Activated CD8-positive, alpha-beta T cell treated with anti-CD3 and anti-CD28 coated beads, Interleukin-2, amount 10 ng/mL, durations not matched to agents 7 days and 5 days (primary cell): ENCODE results near the gene ATRNL1. TPM values are rescaled to one million over a fixed set of nuclear protein-coding genes. Genes with fewer than 3 reads are reported as not detected.
"Not testable (repeated sequence)": the region's sequence is repeated elsewhere in the genome, so short reads cannot be mapped to it uniquely, and the experiment has no call there.

Source experiments
- ATAC-seq: fragments of 150-1000 bp; cut with Tn5 transposase; one replicate; pipeline ENCODE4 v1.10.0; 2021; ENCODE audit warnings: moderate library complexity
- CTCF ChIA-PET: fragments of 350-600 bp; sonication (Branson Sonifier 250); formaldehyde crosslinking; loops from one replicate; lab custom pipeline; 2021; ENCODE audit warnings: antibody characterized with exemption; lab: Charles Lee
- POLR2A ChIA-PET: fragments of 350-600 bp; sonication (Branson Sonifier 250); formaldehyde crosslinking; loops from one replicate; lab custom pipeline; 2021; ENCODE audit warnings: antibody characterized with exemption; lab: Charles Lee
- DNase-seq: peaks from one replicate; pipeline ENCODE4 v3.0.0-alpha.2; 2020
- H3K27ac Mint-ChIP-seq: one replicate; pipeline ENCODE4 v1.8.0; 2021; ENCODE audit warnings: mild to moderate bottlenecking, mixed read lengths
- H3K27me3 Mint-ChIP-seq: one replicate; pipeline ENCODE4 v1.8.0; 2021; ENCODE audit warnings: low read depth, mixed read lengths
- H3K36me3 Mint-ChIP-seq: one replicate; pipeline ENCODE4 v1.8.0; 2021; ENCODE audit warnings: low read depth, mixed read lengths
- H3K4me1 Mint-ChIP-seq: one replicate; pipeline ENCODE4 v1.8.0; 2021; ENCODE audit warnings: low read depth, mixed read lengths
- H3K4me3 Mint-ChIP-seq: one replicate; pipeline ENCODE4 v1.8.0; 2021; ENCODE audit warnings: mild to moderate bottlenecking, mixed read lengths
- H3K9me3 Mint-ChIP-seq: one replicate; pipeline ENCODE4 v1.8.0; 2022; ENCODE audit warnings: mixed read lengths; ENCODE audit not compliant: insufficient read depth
- total RNA-seq, 2 experiments: library from RNA; stranded (reverse); gene quantifications; one replicate each; pipeline ENCODE4 v1.2.3, GENCODE V29; 2021

Gene ATRNL1
- total RNA-seq, 2 experiments from 2014 or later = not detected

DNA sequence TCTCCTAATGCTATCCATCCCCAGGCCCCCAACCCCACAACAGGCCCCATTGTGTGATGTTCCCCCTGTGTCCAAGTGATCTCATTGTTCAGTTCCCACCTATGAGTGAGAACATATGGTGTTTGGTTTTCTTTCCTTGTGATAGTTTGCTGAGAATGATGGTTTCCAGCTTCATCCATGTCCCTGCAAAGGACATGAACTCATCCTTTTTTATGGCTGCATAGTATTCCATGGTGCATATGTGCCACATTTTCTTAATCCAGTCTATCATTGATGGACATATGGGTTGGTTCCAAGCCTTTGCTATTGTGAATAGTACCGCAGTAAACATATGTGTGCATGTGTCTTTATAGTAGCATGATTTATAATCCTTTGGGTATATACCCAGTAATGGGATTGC lies 160.6 kb downstream of the ATRNL1 start:
- POLR2A ChIA-PET, DNase-seq, H3K27me3 Mint-ChIP-seq, H3K9me3 Mint-ChIP-seq, H3K36me3 Mint-ChIP-seq, H3K4me1 Mint-ChIP-seq, H3K27ac Mint-ChIP-seq, ATAC-seq, CTCF ChIA-PET, H3K4me3 Mint-ChIP-seq: not testable (repeated sequence)

GRCh38 chr10:115272482-115272881 lies 179.3 kb downstream of the ATRNL1 start:
- POLR2A ChIA-PET = no interaction called here
- no peaks in the 10 kb centered on the region for H3K9me3 Mint-ChIP-seq
- H3K27ac Mint-ChIP-seq = no peak overlapping the region
- no peaks in the 10 kb centered on the region for H3K36me3 Mint-ChIP-seq
- H3K4me3 Mint-ChIP-seq = no peak overlapping the region
- H3K4me1 Mint-ChIP-seq = no peaks in the 10 kb centered on the region
- CTCF ChIA-PET = no interaction called here
- no peaks in the 10 kb centered on the region for H3K27me3 Mint-ChIP-seq
- ATAC-seq (no peak), DNase-seq (no peak)

DNA sequence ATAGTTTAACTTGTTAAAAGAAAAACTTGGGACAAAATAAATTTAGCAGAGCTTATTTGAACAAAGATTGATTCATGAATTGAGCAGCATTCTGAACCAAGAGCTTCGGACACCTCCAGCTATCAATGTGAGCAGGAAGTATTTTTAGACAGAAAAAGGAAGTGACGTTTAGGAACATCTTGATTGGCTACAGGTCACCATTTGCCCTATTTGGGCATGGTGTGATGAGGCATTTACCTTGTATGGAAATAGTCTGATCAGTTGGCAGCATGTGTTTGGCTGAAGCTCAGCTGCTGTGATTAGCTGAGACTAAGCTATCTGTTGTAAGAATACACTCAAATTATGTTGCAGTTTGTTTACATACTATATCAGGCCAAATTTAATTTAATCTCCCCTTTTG lies 185.1 kb downstream of the ATRNL1 start:
- Mint-ChIP-seq H3K27ac (no peak overlapping the region), H3K4me3 (no peak overlapping the region), H3K4me1 (no peaks in the 10 kb centered on the region), H3K27me3 (no peaks in the 10 kb centered on the region), H3K9me3 (no peaks in the 10 kb centered on the region), H3K36me3 (no peaks in the 10 kb centered on the region)
- ATAC-seq = no peak
- no peak for DNase-seq
- POLR2A ChIA-PET = no interaction called here
- CTCF ChIA-PET = no interaction called here

DNA sequence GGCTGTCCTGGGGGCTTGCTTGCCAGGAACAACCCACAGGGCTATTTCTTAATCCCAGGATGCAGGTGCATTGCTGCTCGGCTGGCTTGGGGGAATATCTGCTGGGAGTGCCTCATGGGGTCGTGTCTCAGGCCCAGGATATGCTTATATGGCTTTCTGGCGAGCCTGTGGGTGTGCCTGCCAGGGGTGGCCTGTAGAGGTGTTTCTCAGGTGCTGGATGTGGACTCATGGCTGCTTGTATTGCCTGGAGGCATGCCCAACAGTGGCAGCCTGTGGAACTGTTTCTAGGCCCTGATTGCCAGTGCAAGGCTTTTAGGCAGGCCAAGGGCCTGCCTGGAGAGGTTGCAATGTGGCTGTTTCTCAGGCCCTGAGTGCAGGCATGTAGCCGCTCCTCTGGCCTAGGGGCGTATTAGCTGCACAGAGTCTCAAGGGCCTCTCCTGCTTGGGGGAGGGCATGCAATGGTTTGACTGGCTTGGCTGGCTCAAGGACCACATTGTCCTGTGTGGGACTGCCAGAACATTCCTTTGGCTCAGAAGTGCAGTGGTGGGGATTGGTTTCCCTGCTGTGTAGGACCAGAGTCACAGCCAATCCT lies 202.1 kb downstream of the ATRNL1 start:
- Mint-ChIP-seq H3K27ac (no peak overlapping the region), H3K36me3 (no peaks in the 10 kb centered on the region), H3K9me3 (peaks cover 11% of the 10 kb centered on the region), H3K27me3 (no peaks in the 10 kb centered on the region), H3K4me3 (no peak overlapping the region), H3K4me1 (no peaks in the 10 kb centered on the region)
- DNase-seq (no peak), ATAC-seq (no peak)
- ChIA-PET POLR2A (no interaction called here), CTCF (no interaction called here)

GRCh38 chr10:115300080-115300479 lies 206.9 kb downstream of the ATRNL1 start:
- ATAC-seq (no peak), DNase-seq (no peak)
- Mint-ChIP-seq H3K36me3 (no peaks in the 10 kb centered on the region), H3K4me3 (no peak overlapping the region), H3K27ac (no peak overlapping the region), H3K9me3 (no peaks in the 10 kb centered on the region), H3K4me1 (no peaks in the 10 kb centered on the region), H3K27me3 (no peaks in the 10 kb centered on the region)
- ChIA-PET POLR2A (no interaction called here), CTCF (no interaction called here)

- H3K9me3 Mint-ChIP-seq, H3K27me3 Mint-ChIP-seq, DNase-seq, ATAC-seq, POLR2A ChIA-PET, H3K36me3 Mint-ChIP-seq, CTCF ChIA-PET, H3K4me3 Mint-ChIP-seq, H3K4me1 Mint-ChIP-seq, H3K27ac Mint-ChIP-seq: not testable (repeated sequence)
These were observed 226.5 kb downstream of the ATRNL1 start for GRCh38 chr10:115319669-115320068.

DNA sequence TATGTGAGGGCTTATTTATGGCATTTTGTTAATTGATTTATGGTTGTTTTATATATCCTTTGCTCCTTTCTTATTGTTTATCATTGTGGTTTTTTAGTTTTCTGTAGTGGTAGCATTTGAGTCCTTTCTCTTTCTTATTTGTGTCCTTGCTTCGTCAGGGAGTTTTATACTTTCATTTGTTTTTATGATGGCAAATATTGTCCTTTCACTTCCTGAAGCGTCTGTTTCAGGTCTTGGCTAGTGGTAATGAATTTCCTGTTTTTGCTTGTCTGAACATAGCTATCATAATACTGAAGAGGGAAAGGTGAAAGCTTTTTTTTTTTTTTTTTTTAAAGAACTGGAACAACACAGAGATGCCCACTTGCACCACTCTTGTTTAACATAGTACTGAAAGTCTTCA lies 228.2 kb downstream of the ATRNL1 start:
- CTCF ChIA-PET = no interaction called here
- H3K4me3 Mint-ChIP-seq = no peak overlapping the region

DNA sequence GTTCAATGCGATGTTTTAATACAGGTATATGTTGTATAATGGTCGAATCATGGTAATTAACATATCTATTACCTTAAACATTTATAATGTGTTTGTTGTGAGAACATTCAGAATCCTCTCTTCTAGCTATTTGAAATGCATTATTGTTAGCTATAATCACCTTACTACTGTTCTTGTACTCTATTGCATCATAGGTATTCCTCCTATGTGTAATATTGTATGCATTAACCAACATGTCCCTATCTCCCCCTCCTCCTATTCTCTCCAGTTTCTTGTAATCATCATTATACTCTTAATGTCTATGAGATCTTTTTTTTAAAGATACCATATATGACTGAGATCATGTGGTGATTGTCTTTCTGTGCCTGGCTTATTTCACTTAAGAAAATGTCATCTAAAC lies 235.2 kb downstream of the ATRNL1 start:
- no peaks in the 10 kb centered on the region for H3K36me3 Mint-ChIP-seq
- H3K4me3 Mint-ChIP-seq = no peak overlapping the region
- no peaks in the 10 kb centered on the region for H3K27me3 Mint-ChIP-seq
- POLR2A ChIA-PET = no interaction called here
- CTCF ChIA-PET = no interaction called here
- no peak overlapping the region for H3K27ac Mint-ChIP-seq
- H3K4me1 Mint-ChIP-seq = no peaks in the 10 kb centered on the region
- H3K9me3 Mint-ChIP-seq = peaks cover 5% of the 10 kb centered on the region
- ATAC-seq (no peak), DNase-seq (no peak)

More for the DNA sequence above, 228.2 kb downstream of the ATRNL1 start:
- H3K27me3 Mint-ChIP-seq = no peaks in the 10 kb centered on the region
- no peak for ATAC-seq
- no peaks in the 10 kb centered on the region for H3K4me1 Mint-ChIP-seq
- H3K9me3 Mint-ChIP-seq = peaks cover 11% of the 10 kb centered on the region
- no peak for DNase-seq
- no peak overlapping the region for H3K27ac Mint-ChIP-seq
- no peaks in the 10 kb centered on the region for H3K36me3 Mint-ChIP-seq
- POLR2A ChIA-PET = no interaction called here

GRCh38 chr10:115335366-115335765 lies 242.2 kb downstream of the ATRNL1 start:
- POLR2A ChIA-PET = no interaction called here

GRCh38 chr10:115355162-115355760 lies 262.1 kb downstream of the ATRNL1 start:
- Mint-ChIP-seq H3K27me3 (no peaks in the 10 kb centered on the region), H3K4me1 (no peaks in the 10 kb centered on the region), H3K36me3 (no peaks in the 10 kb centered on the region), H3K4me3 (no peak overlapping the region), H3K27ac (no peak overlapping the region), H3K9me3 (no peaks in the 10 kb centered on the region)
- POLR2A ChIA-PET = no interaction called here
- ATAC-seq (no peak), DNase-seq (peak; percentile 47)
- CTCF ChIA-PET = no interaction called here

More at GRCh38 chr10:115335366-115335765, 242.2 kb downstream of the ATRNL1 start:
- ATAC-seq (no peak), DNase-seq (no peak)
- Mint-ChIP-seq H3K4me1 (no peaks in the 10 kb centered on the region), H3K36me3 (no peaks in the 10 kb centered on the region), H3K9me3 (no peaks in the 10 kb centered on the region), H3K27me3 (no peaks in the 10 kb centered on the region), H3K27ac (no peak overlapping the region), H3K4me3 (no peak overlapping the region)
- CTCF ChIA-PET = no interaction called here

- DNase-seq, H3K36me3 Mint-ChIP-seq, ATAC-seq, H3K27me3 Mint-ChIP-seq, H3K27ac Mint-ChIP-seq, H3K4me1 Mint-ChIP-seq, H3K9me3 Mint-ChIP-seq, H3K4me3 Mint-ChIP-seq, CTCF ChIA-PET, POLR2A ChIA-PET: not testable (repeated sequence)
These were observed 274.8 kb downstream of the ATRNL1 start for GRCh38 chr10:115367920-115368319.

DNA sequence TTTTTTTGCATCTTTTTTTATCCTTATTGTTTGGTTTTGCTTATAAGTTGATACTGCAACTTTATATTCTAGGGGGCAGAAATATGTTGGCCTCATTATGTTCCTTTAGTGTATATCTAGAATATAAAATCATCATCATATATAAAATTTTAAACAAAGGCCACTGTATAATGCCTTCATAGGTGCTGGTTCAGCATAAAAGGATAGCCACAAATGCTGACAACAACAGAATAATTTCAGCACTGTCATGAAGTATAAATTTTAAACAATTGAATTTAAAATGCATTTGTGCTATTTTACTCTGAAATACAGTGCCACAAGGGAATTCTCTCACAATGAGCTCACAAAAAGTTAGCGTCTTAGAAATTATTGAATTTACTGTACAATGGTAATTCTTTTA lies 285.9 kb downstream of the ATRNL1 start:
- H3K27ac Mint-ChIP-seq = no peak overlapping the region
- ATAC-seq (no peak), DNase-seq (no peak)
- H3K4me1 Mint-ChIP-seq = no peaks in the 10 kb centered on the region
- H3K27me3 Mint-ChIP-seq = no peaks in the 10 kb centered on the region
- ChIA-PET CTCF (no interaction called here), POLR2A (no interaction called here)
- no peak overlapping the region for H3K4me3 Mint-ChIP-seq
- no peaks in the 10 kb centered on the region for H3K36me3 Mint-ChIP-seq
- peaks cover 8% of the 10 kb centered on the region for H3K9me3 Mint-ChIP-seq

- H3K36me3 Mint-ChIP-seq = no peaks in the 10 kb centered on the region
- CTCF ChIA-PET = no interaction called here
- POLR2A ChIA-PET = no interaction called here
- no peak for ATAC-seq
- no peak overlapping the region for H3K27ac Mint-ChIP-seq
- H3K27me3 Mint-ChIP-seq = no peaks in the 10 kb centered on the region
- no peaks in the 10 kb centered on the region for H3K4me1 Mint-ChIP-seq
- H3K4me3 Mint-ChIP-seq = no peak overlapping the region
- DNase-seq = no peak
- H3K9me3 Mint-ChIP-seq = no peaks in the 10 kb centered on the region
These were observed 291.5 kb downstream of the ATRNL1 start for GRCh38 chr10:115384665-115385064.
